HG03064 (cell line): ENCODE data around the gene ERAL1.
"Not testable (repeated sequence)": the region's sequence is repeated elsewhere in the genome, so short reads cannot be mapped to it uniquely, and the experiment has no call there.

Source experiments
- ATAC-seq: cut with Tn5 transposase; IDR thresholded peaks from one replicate; pipeline ENCODE4 v1.9.1; 2021; ENCODE audit warnings: low read depth; ENCODE audit not compliant: unreplicated experiment

Gene ERAL1

GRCh38 chr17:28848667-28849066, 6.1 kb upstream of the ERAL1 start:
- ATAC-seq, result not testable (repeated sequence)

GRCh38 chr17:28849281-28849680, 5.5 kb upstream of the ERAL1 start:
- ATAC-seq, result no peak

DNA sequence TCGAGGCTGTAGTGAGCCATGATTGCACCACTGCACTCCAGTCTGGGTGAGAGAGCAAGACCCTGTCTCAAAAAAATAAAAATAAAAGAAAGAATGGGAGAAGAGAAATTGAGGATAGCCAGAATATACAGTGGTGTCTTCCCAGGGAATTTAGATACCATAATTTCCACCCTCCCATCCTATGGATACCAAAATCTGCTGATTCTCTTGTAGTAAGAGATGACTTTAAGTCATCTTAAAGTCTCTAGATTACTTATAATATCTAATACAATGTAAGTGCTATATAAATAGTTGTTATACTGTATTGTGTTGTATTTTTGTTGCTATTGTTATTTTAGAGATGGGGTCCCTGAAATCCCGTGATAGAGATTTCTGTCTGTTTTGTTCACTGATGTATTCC, 1.5 kb upstream of the ERAL1 start:
- ATAC-seq, result no peak

DNA sequence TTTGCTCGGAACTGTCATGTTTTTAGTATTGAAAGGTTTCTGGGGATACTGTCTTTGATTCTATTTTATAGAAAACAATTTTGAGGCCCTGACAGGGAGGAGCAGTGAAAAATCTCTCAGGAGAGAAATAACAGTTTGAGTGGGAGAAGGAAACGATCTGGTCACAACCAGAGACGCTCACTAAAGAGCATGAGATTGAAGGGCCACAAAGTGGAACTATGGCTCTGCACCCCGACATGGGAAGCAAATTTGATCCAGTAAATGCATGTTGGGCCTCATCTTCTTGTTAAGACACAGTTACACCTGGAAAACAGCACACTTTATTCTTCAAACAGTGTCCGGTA, 492 bp downstream of the ERAL1 start:
- no peak for ATAC-seq

DNA sequence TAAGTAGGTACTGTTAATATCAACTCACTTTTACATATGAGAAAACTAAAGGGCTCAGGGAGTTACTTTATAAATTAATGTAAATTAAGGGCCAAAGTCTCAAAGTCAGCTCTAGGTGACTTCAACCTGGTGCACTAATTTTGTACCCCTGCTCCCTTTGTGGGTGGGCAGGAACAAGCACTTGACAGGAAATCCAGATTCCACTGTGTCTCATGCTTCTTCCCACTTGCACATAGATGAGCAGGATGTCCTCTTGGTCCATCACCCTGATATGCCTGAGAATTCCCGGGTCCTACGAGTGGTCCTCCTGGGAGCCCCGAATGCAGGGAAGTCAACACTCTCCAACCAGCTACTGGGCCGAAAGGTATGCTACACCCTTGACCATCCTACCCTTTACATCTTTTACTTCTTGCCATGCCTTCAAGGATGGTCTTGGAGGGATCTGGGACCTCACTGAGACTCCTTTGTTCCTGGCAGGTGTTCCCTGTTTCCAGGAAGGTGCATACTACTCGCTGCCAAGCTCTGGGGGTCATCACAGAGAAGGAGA, 1.3 kb downstream of the ERAL1 start:
- ATAC-seq, result no peak

DNA sequence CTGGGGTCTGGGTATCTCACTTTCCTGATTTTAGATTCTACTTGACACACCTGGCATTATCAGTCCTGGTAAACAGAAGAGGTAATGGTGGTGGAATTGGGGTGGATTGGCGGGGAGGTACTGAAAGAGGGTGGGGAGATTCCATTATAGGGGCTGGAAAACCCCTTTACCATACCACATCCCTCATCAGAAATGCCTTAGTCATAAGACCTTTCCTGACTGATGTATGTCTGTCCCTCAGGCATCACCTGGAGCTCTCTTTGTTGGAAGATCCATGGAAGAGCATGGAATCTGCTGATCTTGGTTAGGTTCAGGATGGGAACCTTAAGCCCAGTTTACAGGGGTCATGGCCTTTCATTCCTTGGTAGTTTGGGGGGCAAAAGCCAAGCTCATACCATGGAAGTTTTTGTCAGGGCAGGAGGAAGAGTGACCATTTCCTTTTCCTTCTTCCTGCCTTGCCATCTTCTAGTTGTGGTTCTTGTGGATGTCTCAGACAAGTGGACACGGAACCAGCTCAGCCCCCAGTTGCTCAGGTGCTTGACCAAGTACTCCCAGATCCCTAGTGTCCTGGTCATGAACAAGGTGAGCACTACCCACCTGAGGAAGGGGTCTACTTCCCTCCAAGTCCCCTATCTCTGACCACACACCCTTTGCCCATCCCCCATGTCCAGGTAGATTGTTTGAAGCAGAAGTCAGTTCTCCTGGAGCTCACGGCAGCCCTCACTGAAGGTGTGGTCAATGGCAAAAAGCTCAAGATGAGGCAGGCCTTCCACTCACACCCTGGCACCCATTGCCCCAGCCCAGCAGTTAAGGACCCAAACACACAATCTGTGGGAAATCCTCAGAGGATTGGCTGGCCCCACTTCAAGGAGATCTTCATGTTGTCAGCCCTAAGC, 3.3 kb downstream of the ERAL1 start:
- ATAC-seq, result no peak

- no peak for ATAC-seq
These were observed 4.1 kb downstream of the ERAL1 start for GRCh38 chr17:28858801-28859355.

- ATAC-seq, result no peak
These were observed 5.6 kb downstream of the ERAL1 start for GRCh38 chr17:28860363-28860808.

- no peak for ATAC-seq
These were observed 6.8 kb downstream of the ERAL1 start for GRCh38 chr17:28861393-28862203.

- no peak for ATAC-seq
These were observed 7.7 kb downstream of the ERAL1 start for GRCh38 chr17:28862561-28862960.

DNA sequence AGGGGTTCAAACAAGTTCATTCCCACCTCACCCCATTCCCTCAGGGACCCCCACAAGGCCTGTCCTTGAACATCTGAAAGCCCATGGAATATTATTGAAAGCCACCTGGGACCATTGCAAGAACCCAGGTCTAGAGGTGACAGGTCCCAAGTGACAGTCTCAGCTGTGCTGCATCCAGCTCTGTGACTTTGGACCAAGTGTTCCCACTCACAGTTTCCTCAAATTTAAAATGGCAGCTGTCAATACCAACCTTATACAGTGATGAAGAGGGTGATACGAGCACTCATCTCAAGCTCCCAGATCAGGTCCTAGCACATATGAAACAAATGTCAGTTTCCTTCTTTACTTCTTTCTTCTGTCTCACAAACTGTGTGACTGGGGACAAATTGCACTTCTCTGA, 9.1 kb downstream of the ERAL1 start:
- ATAC-seq, result no peak

DNA sequence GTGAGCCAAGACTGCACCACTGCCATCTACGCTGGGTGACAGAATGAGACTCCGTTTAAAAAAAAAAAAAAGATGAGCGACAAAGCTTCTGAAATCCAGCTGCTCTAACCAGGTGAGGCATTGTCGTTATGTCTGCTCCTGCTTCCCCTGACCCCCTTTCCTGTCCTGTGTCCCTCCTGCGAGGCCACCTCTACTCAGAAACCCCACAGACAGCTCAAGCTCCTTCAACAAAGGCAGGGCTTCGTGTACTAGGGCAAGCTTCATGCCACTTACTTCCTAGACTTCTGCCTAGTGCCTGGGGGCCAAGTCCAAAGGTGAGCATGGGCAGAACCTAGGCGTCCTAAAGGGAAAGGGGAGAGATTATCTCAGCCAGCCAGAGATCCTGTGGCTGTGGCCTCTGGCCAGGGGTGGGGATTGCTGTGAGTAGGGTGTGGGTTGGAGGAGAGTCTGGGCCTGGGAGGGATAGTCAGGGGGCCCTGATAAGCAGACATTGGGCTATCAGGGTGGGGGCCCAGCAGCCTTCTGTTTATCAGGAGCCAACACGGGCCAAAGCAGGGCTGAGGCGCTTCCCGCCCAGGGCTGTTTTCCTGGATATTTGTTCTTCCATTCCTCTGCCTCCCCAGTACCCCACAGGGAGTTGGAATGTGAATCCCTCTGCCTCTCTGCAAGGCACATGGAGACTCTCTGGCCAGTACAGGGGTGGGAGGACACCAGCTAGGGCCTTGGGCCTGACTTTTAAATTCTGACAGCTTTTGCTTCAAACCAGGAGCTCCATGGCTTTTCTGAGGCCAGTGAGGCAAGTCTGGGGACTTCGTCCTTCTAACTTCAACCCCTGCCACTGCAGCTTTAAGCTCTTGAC, 10.4 kb downstream of the ERAL1 start:
- ATAC-seq, result no peak

DNA sequence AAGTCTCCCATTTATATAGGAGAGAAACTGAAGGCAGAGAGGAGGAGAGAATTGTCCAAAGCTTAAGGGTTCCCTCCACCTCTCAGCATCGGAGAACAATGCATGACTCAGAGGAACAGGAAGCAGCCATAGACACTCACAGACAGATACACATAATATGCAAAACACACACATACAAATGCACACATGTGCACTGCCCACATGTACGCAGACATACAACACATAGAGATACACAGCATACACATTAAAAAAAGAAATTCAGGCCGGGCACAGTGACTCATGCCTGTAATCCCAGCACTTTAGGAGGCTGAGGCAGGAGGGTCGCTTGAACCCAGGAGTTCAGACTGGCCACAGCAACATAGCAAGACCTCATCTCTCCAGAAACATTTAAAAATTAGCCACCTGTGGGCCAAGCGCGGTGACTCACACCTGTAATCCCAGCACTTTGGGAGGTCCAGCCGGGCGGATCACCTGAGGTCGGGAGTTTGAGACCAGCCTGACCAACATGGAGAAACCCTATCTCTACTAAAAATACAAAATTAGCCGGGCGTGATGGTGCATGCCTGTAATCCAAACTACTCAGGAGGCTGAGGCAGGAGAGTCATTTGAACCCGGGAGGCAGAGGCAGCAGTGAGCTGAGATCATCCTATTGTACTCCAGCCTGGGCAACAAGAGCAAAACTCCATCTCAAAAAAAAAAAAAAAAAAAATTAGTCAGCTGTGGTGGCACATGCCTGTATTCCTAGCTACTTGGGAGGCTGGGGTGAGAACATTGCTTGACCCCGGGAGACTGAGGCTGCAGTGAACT, 11.3 kb downstream of the ERAL1 start:
- ATAC-seq, result no peak

DNA sequence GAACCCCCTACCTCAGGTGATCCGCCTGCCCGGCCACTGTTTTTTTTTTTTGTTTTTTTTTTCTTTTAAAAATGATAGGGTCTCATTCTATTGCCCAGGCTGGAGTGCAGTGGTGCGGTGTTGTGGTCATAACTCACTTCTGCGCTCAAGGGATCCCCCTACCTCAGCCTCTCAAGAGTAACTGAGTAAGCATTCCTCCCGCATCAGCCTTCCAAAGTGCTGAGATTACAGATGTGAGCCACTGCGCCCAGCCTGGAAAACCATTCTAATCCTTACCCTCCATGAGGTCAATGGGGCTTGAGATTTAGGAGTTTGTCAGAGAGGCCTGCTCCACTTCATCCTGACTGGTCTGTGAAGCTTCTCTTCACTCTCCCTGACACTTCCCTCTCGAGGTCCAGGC, 12.5 kb downstream of the ERAL1 start:
- ATAC-seq, result no peak

GRCh38 chr17:28871056-28871579, 16.3 kb downstream of the ERAL1 start:
- ATAC-seq, result peak; percentile 86

DNA sequence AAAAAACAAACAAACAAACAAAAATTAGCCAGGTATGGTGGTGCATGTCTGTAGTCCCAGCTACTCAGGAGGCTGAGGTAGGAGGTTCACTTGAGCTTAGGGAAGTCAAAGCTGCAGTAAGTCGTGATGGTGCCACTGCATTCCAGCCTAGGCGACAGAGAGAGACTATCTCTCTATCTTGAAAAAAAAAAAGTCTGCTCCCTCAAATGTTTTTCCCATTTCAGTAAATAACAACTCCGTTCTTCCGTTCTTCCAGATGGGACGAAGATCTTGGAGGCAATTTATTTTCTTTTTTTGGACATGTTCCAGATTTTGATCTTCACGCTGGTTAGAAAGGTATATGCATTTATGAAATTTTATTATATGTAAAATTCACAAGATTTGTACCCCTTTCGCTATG, 19.0 kb downstream of the ERAL1 start:
- ATAC-seq, result no peak

GRCh38 chr17:28874750-28875149, 19.9 kb downstream of the ERAL1 start:
- no peak for ATAC-seq

GRCh38 chr17:28875848-28876550, 21.2 kb downstream of the ERAL1 start:
- ATAC-seq, result no peak
